HEK293 (cell line): ENCODE results near the gene NBPF1.
A peak's percentile ranks its signal among the peaks of the same experiment; 100 is the strongest.
"Not testable (repeated sequence)": the region's sequence is repeated elsewhere in the genome, so short reads cannot be mapped to it uniquely, and the experiment has no call there.

Experiments
- CTCF ChIA-PET: fragments of 350-600 bp; formaldehyde crosslinking; extraction: SDS; loops from one replicate; lab custom pipeline; 2021; ENCODE audit warnings: antibody characterized with exemption; lab: Yijun Ruan, JAX
- POLR2A ChIA-PET: fragments of 300-600 bp; formaldehyde crosslinking; extraction: SDS; loops from one replicate; lab custom pipeline; 2020; ENCODE audit warnings: antibody characterized with exemption, inconsistent platforms; lab: Yijun Ruan, JAX
- H3K27ac ChIP-seq: fragments of 200-500 bp; sonication (Bioruptor generic); 2 replicates; pipeline ENCODE4 v1.5.1; 2014; ENCODE audit warnings: low read depth, low read length, control low read depth, inconsistent platforms; ENCODE audit errors: extremely low read depth
- H3K36me3 ChIP-seq, 2 experiments: fragments of 200-500 bp in 1 of 2; sonication (Bioruptor generic) in 1 of 2; 1 replicate in 1 of 2; 2 replicates in 1 of 2; pipeline ENCODE4 v1.5.1; 2014 to 2017; ENCODE audit warnings: inconsistent platforms in 2 of 2, low read length in 2 of 2; ENCODE audit not compliant: control insufficient read depth in 2 of 2, insufficient read depth in 1 of 2
- H3K4me1 ChIP-seq: fragments of 200-500 bp; sonication (Bioruptor generic); 2 replicates; pipeline ENCODE4 v1.5.1; 2014; ENCODE audit warnings: mild to moderate bottlenecking, low read length, inconsistent platforms; ENCODE audit not compliant: control insufficient read depth, insufficient read depth
- H3K4me3 ChIP-seq: 2 replicates; pipeline ENCODE4 v1.5.1; 2011; ENCODE audit warnings: low read depth, mild to moderate bottlenecking, control low read depth, low read length, moderate library complexity
- H3K9me3 ChIP-seq: fragments of 200-500 bp; sonication (Bioruptor generic); 2 replicates; pipeline ENCODE4 v1.5.1; 2014; ENCODE audit warnings: low read depth, low read length, inconsistent platforms; ENCODE audit not compliant: control insufficient read depth, insufficient read depth
- GLIS1 ChIP-seq: fragments of 450-650 bp; formaldehyde crosslinking; IDR thresholded peaks from 2 replicates; pipeline ENCODE4 v1.5.1; 2016; ENCODE audit warnings: missing biosample characterization, missing genetic modification characterization
- TRIM28 ChIP-seq: IDR thresholded peaks from 2 replicates; pipeline ENCODE4 v1.6.1; 2011; ENCODE audit warnings: low read length, control low read depth, borderline replicate concordance
- ZBTB17 ChIP-seq: fragments of 450-650 bp; formaldehyde crosslinking; IDR thresholded peaks from 2 replicates; pipeline ENCODE4 v1.5.1; 2016; ENCODE audit warnings: missing biosample characterization, missing genetic modification characterization
- ZBTB26 ChIP-seq: fragments of 450-650 bp; formaldehyde crosslinking; optimal IDR thresholded peaks from 2 replicates; pipeline ENCODE3; 2016; ENCODE audit warnings: missing biosample characterization, mild to moderate bottlenecking, missing genetic modification characterization
- ZIC2 ChIP-seq: fragments of 450-650 bp; formaldehyde crosslinking; IDR thresholded peaks from 2 replicates; pipeline ENCODE4 v1.5.1; 2016; ENCODE audit warnings: missing biosample characterization, missing genetic modification characterization
- ZNF146 ChIP-seq: fragments of 450-650 bp; formaldehyde crosslinking; IDR thresholded peaks from 2 replicates; pipeline ENCODE4 v1.5.1; 2016; ENCODE audit warnings: missing biosample characterization, missing genetic modification characterization
- ZNF600 ChIP-seq: fragments of 450-650 bp; formaldehyde crosslinking; IDR thresholded peaks from 2 replicates; pipeline ENCODE4 v1.5.1; 2016; ENCODE audit warnings: missing biosample characterization, missing genetic modification characterization
- ZSCAN4 ChIP-seq: fragments of 450-650 bp; formaldehyde crosslinking; IDR thresholded peaks from 2 replicates; pipeline ENCODE4 v1.5.1; 2017; ENCODE audit warnings: missing biosample characterization, missing genetic modification characterization
- ZXDB ChIP-seq: fragments of 450-650 bp; formaldehyde crosslinking; IDR thresholded peaks from 2 replicates; pipeline ENCODE4 v1.5.1; 2016; ENCODE audit warnings: missing biosample characterization, missing genetic modification characterization

Gene NBPF1

GRCh38 chr1:16643476-16644192 is 30.3 kb upstream of the NBPF1 start (continued):
- TF ChIP-seq ZBTB17 (tag by site-specific recombination), result peak; percentile 43

GRCh38 chr1:16643001-16643411 is 29.6 kb upstream of the NBPF1 start:
- POLR2A ChIA-PET, H3K4me3 ChIP-seq, H3K9me3 ChIP-seq, H3K4me1 ChIP-seq, H3K27ac ChIP-seq, CTCF ChIA-PET: not testable (repeated sequence)
- peaks cover 0 to 11% of the 10 kb centered on the region in 2 experiments; a peak in 1 of 3 replicates for H3K36me3 ChIP-seq

GRCh38 chr1:16642025-16642966 is 28.9 kb upstream of the NBPF1 start:
- H3K4me3 ChIP-seq, POLR2A ChIA-PET, H3K27ac ChIP-seq, CTCF ChIA-PET, H3K9me3 ChIP-seq, H3K4me1 ChIP-seq: not testable (repeated sequence)
- peak; percentile 6 for TF ChIP-seq ZBTB26 (tag by site-specific recombination)
- peaks cover 0 to 11% of the 10 kb centered on the region in 2 experiments; a peak in 2 of 3 replicates for H3K36me3 ChIP-seq

- POLR2A ChIA-PET, result interaction anchor here (0.6 kb wide), 1 partner anchor 36 kb away, joined by 3 read pairs; no protein-coding TSS in a partner anchor
- CTCF ChIA-PET, result not testable (repeated sequence)
Observed at GRCh38 chr1:16641159-16641975, 28.0 kb upstream of the NBPF1 start.

GRCh38 chr1:16639091-16640031 is 26.0 kb upstream of the NBPF1 start:
- H3K27ac ChIP-seq, H3K4me3 ChIP-seq, CTCF ChIA-PET, H3K4me1 ChIP-seq, H3K9me3 ChIP-seq: not testable (repeated sequence)
- peaks cover 8 to 21% of the 10 kb centered on the region in 2 experiments; a peak in 2 of 3 replicates for H3K36me3 ChIP-seq
- POLR2A ChIA-PET, result interaction anchor here (1.8 kb wide), 1 partner anchor 19 kb away, joined by 4 read pairs; no protein-coding TSS in a partner anchor
- TF ChIP-seq ZIC2 (peak; percentile 74), GLIS1 (tag by site-specific recombination) (peak; percentile 35; the same call in 1 of the 2 replicates), TRIM28 (peak; percentile 75; the same call in 1 of the 2 replicates), ZXDB (tag by site-specific recombination) (peak; percentile 25; the same call in 1 of the 2 replicates), ZNF600 (tag by site-specific recombination) (peak; percentile 34; the same call in 1 of the 2 replicates)
- TF ChIP-seq, all 188 proteins: peak for 5; not testable (repeated sequence) for 183

More at GRCh38 chr1:16641159-16641975, 28.0 kb upstream of the NBPF1 start:
- not testable (repeated sequence) for H3K9me3 ChIP-seq, H3K4me3 ChIP-seq
- peak; percentile 97 for TF ChIP-seq ZNF146 (tag by site-specific recombination)
- TF ChIP-seq ZSCAN4, result 0 out of 2 replicates have a peak, but pooled peaks have one; percentile 7
- TF ChIP-seq, all 188 proteins: peak for 2; not testable (repeated sequence) for 186
- H3K36me3 ChIP-seq, result peaks cover 0 to 16% of the 10 kb centered on the region in 2 experiments; a peak in 2 of 3 replicates
- H3K4me1 ChIP-seq, H3K27ac ChIP-seq: not testable (repeated sequence)

- peaks cover 20 to 31% of the 10 kb centered on the region in 2 experiments for H3K36me3 ChIP-seq
- ChIA-PET POLR2A (interaction anchor here (1.8 kb wide), 1 partner anchor 17 kb away, joined by 4 read pairs; no protein-coding TSS in a partner anchor), CTCF (interaction anchor here (0.6 kb wide), 1 partner anchor 823 kb away, joined by 5 read pairs; no protein-coding TSS in a partner anchor)
Observed at GRCh38 chr1:16637941-16638778, 24.8 kb upstream of the NBPF1 start.

More at GRCh38 chr1:16637941-16638778, 24.8 kb upstream of the NBPF1 start:
- not testable (repeated sequence) for H3K4me3 ChIP-seq, H3K4me1 ChIP-seq, H3K9me3 ChIP-seq, H3K27ac ChIP-seq
